CD4-positive, alpha-beta T cell treated with Interleukin-15 for 1 hour (primary cell): ENCODE results near the gene SLF1.

Experiments used
- DNase-seq: peaks from one replicate; pipeline ENCODE4 v3.0.0-alpha.2; 2020

Gene SLF1

GRCh38 chr5:94618493-94619328, at the start of gene SLF1, which contains the start of gene KIAA0825:
TSS of gene SLF1 (plus strand) at chr5:94618669. CDS start at chr5:94628811, 10,142 bp downstream.
TSS of gene KIAA0825 (minus strand) at chr5:94618604. CDS start at chr5:94537126, 81,478 bp downstream.
- DNase-seq = peak; percentile 82

GRCh38 chr5:94571415-94571814, 47.1 kb upstream of the SLF1 start:
- DNase-seq = no peak

GRCh38 chr5:94573349-94573748, 45.1 kb upstream of the SLF1 start:
- DNase-seq = peak; percentile 16

GRCh38 chr5:94575196-94575595, 43.3 kb upstream of the SLF1 start:
- no peak for DNase-seq

- no peak for DNase-seq
These were observed 40.8 kb upstream of the SLF1 start for GRCh38 chr5:94577466-94578245.

GRCh38 chr5:94595281-94595840, 23.1 kb upstream of the SLF1 start:
- no peak for DNase-seq

GRCh38 chr5:94613583-94613982, 4.9 kb upstream of the SLF1 start:
- no peak for DNase-seq

GRCh38 chr5:94614156-94614805, 4.2 kb upstream of the SLF1 start:
- DNase-seq = no peak

- no peak for DNase-seq
These were observed 2.6 kb upstream of the SLF1 start for GRCh38 chr5:94615862-94616261.

- DNase-seq = peak; percentile 18
These were observed 408 bp upstream of the SLF1 start for GRCh38 chr5:94618029-94618492.

GRCh38 chr5:94620256-94620655, 1.8 kb downstream of the SLF1 start:
- DNase-seq = no peak

- no peak for DNase-seq
These were observed 3.3 kb downstream of the SLF1 start for GRCh38 chr5:94621763-94622162.

- DNase-seq = no peak
These were observed 4.5 kb downstream of the SLF1 start for GRCh38 chr5:94623011-94623410.

GRCh38 chr5:94623877-94624276, 5.4 kb downstream of the SLF1 start:
- DNase-seq = no peak

GRCh38 chr5:94627191-94627590, 8.7 kb downstream of the SLF1 start:
- no peak for DNase-seq

- DNase-seq = no peak
These were observed 13.6 kb downstream of the SLF1 start for GRCh38 chr5:94632024-94632423.

GRCh38 chr5:94640176-94640575, 21.7 kb downstream of the SLF1 start:
- DNase-seq = no peak

- DNase-seq = no peak
These were observed 26.6 kb downstream of the SLF1 start for GRCh38 chr5:94645053-94645452.

GRCh38 chr5:94646758-94647157, 28.3 kb downstream of the SLF1 start:
- no peak for DNase-seq

GRCh38 chr5:94649874-94650273, 31.4 kb downstream of the SLF1 start:
- no peak for DNase-seq

GRCh38 chr5:94658272-94658671, 39.8 kb downstream of the SLF1 start:
- no peak for DNase-seq

- no peak for DNase-seq
These were observed 42.0 kb downstream of the SLF1 start for GRCh38 chr5:94660506-94660905.

GRCh38 chr5:94661086-94661485, 42.6 kb downstream of the SLF1 start:
- DNase-seq = no peak
